K562 (cell line): ENCODE data around the gene DDAH2. TPM values are rescaled to one million over a fixed set of nuclear protein-coding genes. Genes with fewer than 3 reads are reported as not detected.
A peak's percentile ranks its signal among the peaks of the same experiment; 100 is the strongest.

ENCODE experiments used
- HDGF ChIP-seq: fragments of 450-650 bp; IDR thresholded peaks from 2 replicates; pipeline ENCODE4 v1.6.1; 2016
- STAT5A ChIP-seq: IDR thresholded peaks from 2 replicates; pipeline ENCODE4 v1.6.1; 2012; ENCODE audit warnings: low read length, inconsistent platforms, borderline replicate concordance
- ZNF217 ChIP-seq: sonication (generic); formaldehyde crosslinking; IDR thresholded peaks from 2 replicates; pipeline ENCODE4 v1.8.0; 2022; ENCODE audit warnings: mild to moderate bottlenecking, missing genetic modification reagents
- ZNF24 ChIP-seq: fragments of 450-650 bp; IDR thresholded peaks from 2 replicates; pipeline ENCODE4 v1.6.1; 2016
- polyA plus RNA-seq, 8 experiments: library from polyadenylated mRNA; depleted of rRNA in 4 of 8; stranded (reverse) in 5 of 8; unstranded in 3 of 8; fragments of >200 nt; fragmentation: Nextera tagmentation in 2 of 8; fragmentation: Illumina TruSeq in 1 of 8; extraction: Ambion mirVana in 2 of 8; extraction: Trizol in 1 of 8; gene quantifications; 2 replicates each; pipeline versions ENCODE4 v1.2.1 to v1.2.3, GENCODE V29; 2011 to 2014; ENCODE audit warnings: inconsistent platforms in 1 of 8, missing spikeins in 1 of 8
- total RNA-seq, 7 experiments: library from RNA; depleted of rRNA in 6 of 7; stranded (reverse); fragments of >200 nt in 6 of 7; fragmentation: Illumina TruSeq in 2 of 7; extraction: Trizol in 2 of 7; gene quantifications; 2 replicates each; pipeline versions ENCODE4 v1.2.1 to v1.2.3, GENCODE V29; 2011 to 2021; ENCODE audit warnings: low replicate concordance in 1 of 7
- TF ChIP-seq, protein P1 (sequence below): fragments of 150-350 bp; conservative IDR thresholded peaks from 2 replicates; pipeline ENCODE4 v1.6.1; 2014; ENCODE audit warnings: low read length

The DDAH2 gene
- total and polyA plus RNA-seq, 9 of the 15 experiments (the other 6 are each of a cell fraction or from before 2014, with no cell fraction given): 1.8 to 45.4 (median 21.4) TPM

DNA sequence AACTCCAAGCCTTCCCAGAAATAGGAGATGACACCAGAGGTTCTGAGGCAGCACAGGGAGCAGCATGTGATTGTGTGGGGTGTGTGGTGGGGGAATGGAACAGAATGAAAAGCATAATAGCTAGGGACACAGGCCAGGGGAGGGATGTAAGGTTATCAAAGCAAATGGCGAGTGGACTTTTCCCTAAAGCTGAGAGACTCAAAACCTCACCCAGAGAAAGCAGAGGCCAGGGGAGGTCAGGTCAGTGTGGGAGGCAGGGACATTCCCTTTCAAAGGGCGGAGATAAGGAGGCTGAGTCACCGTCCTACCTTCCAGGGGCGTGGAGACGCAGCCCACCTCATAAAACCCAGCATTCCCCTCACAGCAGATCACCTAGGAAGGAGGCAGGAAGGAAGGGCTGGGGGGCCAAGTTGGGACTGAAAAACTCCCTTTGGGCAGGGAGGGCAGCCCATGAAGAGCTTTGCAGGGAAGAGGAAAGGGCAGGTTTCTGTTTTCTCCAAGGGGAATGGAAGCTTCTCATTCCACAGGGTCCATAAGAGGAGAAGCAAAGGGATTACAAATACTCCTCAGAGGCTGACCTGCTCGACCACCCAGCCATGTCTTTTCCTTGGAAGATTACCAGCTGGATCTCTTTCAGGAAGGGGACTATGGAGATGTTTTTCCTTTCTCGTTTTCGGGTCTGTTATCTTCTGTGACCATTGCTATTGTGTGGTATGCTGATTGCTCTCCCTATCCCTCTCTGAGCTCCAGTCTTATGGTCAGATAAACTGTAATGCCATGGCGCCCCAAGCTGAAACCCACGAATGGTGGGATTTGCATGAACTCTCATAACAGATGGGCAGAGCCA, 38.6 kb downstream of the DDAH2 start (continued):
- TF ChIP-seq, protein P1, sequence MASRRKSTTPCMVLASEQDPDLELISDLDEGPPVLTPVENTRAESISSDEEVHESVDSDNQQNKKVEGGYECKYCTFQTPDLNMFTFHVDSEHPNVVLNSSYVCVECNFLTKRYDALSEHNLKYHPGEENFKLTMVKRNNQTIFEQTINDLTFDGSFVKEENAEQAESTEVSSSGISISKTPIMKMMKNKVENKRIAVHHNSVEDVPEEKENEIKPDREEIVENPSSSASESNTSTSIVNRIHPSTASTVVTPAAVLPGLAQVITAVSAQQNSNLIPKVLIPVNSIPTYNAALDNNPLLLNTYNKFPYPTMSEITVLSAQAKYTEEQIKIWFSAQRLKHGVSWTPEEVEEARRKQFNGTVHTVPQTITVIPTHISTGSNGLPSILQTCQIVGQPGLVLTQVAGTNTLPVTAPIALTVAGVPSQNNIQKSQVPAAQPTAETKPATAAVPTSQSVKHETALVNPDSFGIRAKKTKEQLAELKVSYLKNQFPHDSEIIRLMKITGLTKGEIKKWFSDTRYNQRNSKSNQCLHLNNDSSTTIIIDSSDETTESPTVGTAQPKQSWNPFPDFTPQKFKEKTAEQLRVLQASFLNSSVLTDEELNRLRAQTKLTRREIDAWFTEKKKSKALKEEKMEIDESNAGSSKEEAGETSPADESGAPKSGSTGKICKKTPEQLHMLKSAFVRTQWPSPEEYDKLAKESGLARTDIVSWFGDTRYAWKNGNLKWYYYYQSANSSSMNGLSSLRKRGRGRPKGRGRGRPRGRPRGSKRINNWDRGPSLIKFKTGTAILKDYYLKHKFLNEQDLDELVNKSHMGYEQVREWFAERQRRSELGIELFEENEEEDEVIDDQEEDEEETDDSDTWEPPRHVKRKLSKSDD: no peak; the same call in 1 of the 2 replicates
- peak; percentile 25; the same call in 1 of the 2 replicates for TF ChIP-seq HDGF
- TF ChIP-seq ZNF24: peak; percentile 56
- no peak for TF ChIP-seq ZNF217 (CRISPR knock-in tag)
- TF ChIP-seq STAT5A: peak; percentile 69
